Adrenal gland (tissue), 12 donors: ENCODE results near the gene PMEPA1. TPM values are rescaled to one million over a fixed set of nuclear protein-coding genes. Genes with fewer than 3 reads are reported as not detected.

ENCODE experiments used
- DNase-seq, 7 donors: peaks; one replicate each; pipeline ENCODE4 v3.0.0-alpha.2; 2019 to 2020
- H3K27ac ChIP-seq, 5 donors: fragments of 200-600 bp; sonication (generic) in 4 of 5; 1 replicate in 3 of 5; 2 replicates in 2 of 5; pipeline versions ENCODE4 v1.5.1 to v1.8.0; 2016 to 2020; ENCODE audit warnings: mild to moderate bottlenecking in 1 of 5
- H3K27me3 ChIP-seq: fragments of 200-600 bp; 2 replicates; pipeline ENCODE4 v1.8.0; 2021
- H3K36me3 ChIP-seq, 2 donors: fragments of 200-600 bp; replicated peaks in 1 of 2; 1 replicate in 1 of 2; 2 replicates in 1 of 2; pipeline versions ENCODE4 v1.5.1 to v1.8.0; 2018 to 2022
- H3K4me1 ChIP-seq, 2 donors: fragments of 200-600 bp; replicated peaks in 1 of 2; 1 replicate in 1 of 2; 2 replicates in 1 of 2; pipeline versions ENCODE4 v1.5.1 to v1.8.0; 2018 to 2021
- H3K4me3 ChIP-seq, 4 donors: fragments of 200-600 bp; sonication (generic) in 3 of 4; one replicate each; pipeline ENCODE4 v1.5.1; 2016 to 2018
- H3K9me3 ChIP-seq, 3 donors: fragments of 200-600 bp; sonication (generic) in 1 of 3; replicated peaks in 1 of 3; 1 replicate in 2 of 3; 2 replicates in 1 of 3; pipeline versions ENCODE4 v1.5.1 to v1.8.0; 2016 to 2021
- CTCF ChIP-seq, 6 experiments: fragments of 450-650 bp in 4 of 6; fragments of 200-600 bp in 2 of 6; sonication (generic) in 1 of 6; IDR thresholded peaks; 1 replicate in 5 of 6; 2 replicates in 1 of 6; pipeline versions ENCODE4 v1.5.1 to v1.8.0; 2016 to 2021; ENCODE audit warnings: antibody characterized with exemption in 6 of 6, mild to moderate bottlenecking in 2 of 6, moderate library complexity in 1 of 6
- POLR2A ChIP-seq, 2 donors: fragments of 450-650 bp; IDR thresholded peaks; one replicate each; pipeline ENCODE4 v1.6.1; 2017; ENCODE audit warnings: antibody characterized with exemption in 2 of 2, mild to moderate bottlenecking in 2 of 2, moderate library complexity in 1 of 2
- WGBS, 4 donors: extraction: QIAGEN DNeasy Blood & Tissue Kit in 2 of 4; methylation state at CpG; one replicate each; pipeline versions ENCODE4 v1.1.5 to v1.1.7; 2013 to 2017; 5-methylcytosine and 5-hydroxymethylcytosine counted together
- intact Hi-C, 2 donors: fragments of 100-400 bp; cut with DNase I; formaldehyde crosslinking; loops; one replicate each; pipeline versions ENCODE4 v1.14.1 to v1.15.0; 2022 to 2023
- polyA plus RNA-seq, 3 donors: library from polyadenylated mRNA; stranded (reverse); fragments of 200-250 nt in 2 of 3; fragments of 350-450 nt in 1 of 3; fragmentation: Illumina TruSeq in 1 of 3; extraction: RNeasy Lipid Tissue Mini Kit (QIAGEN cat#74804) in 1 of 3; gene quantifications; one replicate each; pipeline ENCODE4 v1.2.3, GENCODE V29; 2013 to 2014
- total RNA-seq, 9 donors: library from RNA; depleted of rRNA in 4 of 9; stranded (reverse); fragments of >200 nt in 4 of 9; fragments of 120-200 nt in 1 of 9; fragmentation: NEBNext Ultra II Directional in 1 of 9; extraction: Animal tissue kit (Norgen Biotek cat#: 25700) in 1 of 9; gene quantifications; one replicate each; pipeline versions ENCODE4 v1.1.0 to v1.2.4, GENCODE V29; 2013 to 2023
- donor health status: healthy with polysubstance abuse.
- donor health status: Bipolar disorder and iron deficiency.
- donor health status: DM: yes; HTN: yes; CAD: no.
- donor health status: DM: no; HTN: no; CAD: no.
- donor health status: DM: no; HTN: no; CAD: no.
- donor health status: DM: yes; HTN: yes; CAD: no.

PMEPA1 gene
- total and polyA plus RNA-seq, 12 donors: 1.2 to 36.0 (median 10.0) TPM

DNA sequence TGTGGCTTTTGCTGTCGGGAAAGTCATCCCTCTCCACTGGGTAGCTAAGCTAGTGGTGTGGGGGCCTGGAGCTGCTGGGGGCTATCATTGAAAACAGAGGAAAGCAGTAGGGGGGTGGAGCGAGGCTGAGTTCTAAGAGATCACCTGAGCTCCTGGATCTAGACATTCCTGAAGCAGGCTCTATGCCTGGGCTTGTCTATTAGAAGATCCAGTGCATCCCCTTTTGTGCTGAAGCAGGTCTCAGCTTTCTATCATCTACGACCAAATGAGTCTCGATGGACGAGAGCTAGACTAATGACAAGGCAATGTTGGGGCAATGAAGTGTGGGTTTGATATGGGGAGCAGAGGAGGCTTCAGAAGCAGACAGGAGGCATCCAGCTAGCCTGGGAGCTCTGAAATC is 108.1 kb downstream of the PMEPA1 start:
- intact Hi-C loops: no loop called here

GRCh38 chr20:57601211-57601570 is 108.6 kb downstream of the PMEPA1 start:
- intact Hi-C loops: no loop called here
- WGBS, 4 donors: 72 to 86% (median 79%) methylated on average over 2 of the region's 2 CpGs
- Histone ChIP-seq H3K4me1 (no peaks in the 10 kb centered on the region), H3K27me3 (no peaks in the 10 kb centered on the region), H3K27ac (no peak overlapping the region), H3K4me3 (no peak overlapping the region), H3K9me3 (no peaks in the 10 kb centered on the region), H3K36me3 (no peaks in the 10 kb centered on the region)
- no peak for DNase-seq
- TF ChIP-seq POLR2A (IDR thresholded peaks at IDR 0.05) (no peak), CTCF (IDR thresholded peaks at IDR 0.05) (no peak)

More for the DNA sequence above, 108.1 kb downstream of the PMEPA1 start:
- TF ChIP-seq POLR2A (IDR thresholded peaks at IDR 0.05) (no peak), CTCF (IDR thresholded peaks at IDR 0.05) (no peak)
- Histone ChIP-seq H3K27ac (no peak overlapping the region), H3K9me3 (no peaks in the 10 kb centered on the region), H3K27me3 (no peaks in the 10 kb centered on the region), H3K4me3 (no peak overlapping the region), H3K36me3 (no peaks in the 10 kb centered on the region), H3K4me1 (no peaks in the 10 kb centered on the region)
- no peak for DNase-seq
- 68 to 82% (median 78%) methylated on average over 5 of the region's 5 CpGs for WGBS, 4 donors

DNA sequence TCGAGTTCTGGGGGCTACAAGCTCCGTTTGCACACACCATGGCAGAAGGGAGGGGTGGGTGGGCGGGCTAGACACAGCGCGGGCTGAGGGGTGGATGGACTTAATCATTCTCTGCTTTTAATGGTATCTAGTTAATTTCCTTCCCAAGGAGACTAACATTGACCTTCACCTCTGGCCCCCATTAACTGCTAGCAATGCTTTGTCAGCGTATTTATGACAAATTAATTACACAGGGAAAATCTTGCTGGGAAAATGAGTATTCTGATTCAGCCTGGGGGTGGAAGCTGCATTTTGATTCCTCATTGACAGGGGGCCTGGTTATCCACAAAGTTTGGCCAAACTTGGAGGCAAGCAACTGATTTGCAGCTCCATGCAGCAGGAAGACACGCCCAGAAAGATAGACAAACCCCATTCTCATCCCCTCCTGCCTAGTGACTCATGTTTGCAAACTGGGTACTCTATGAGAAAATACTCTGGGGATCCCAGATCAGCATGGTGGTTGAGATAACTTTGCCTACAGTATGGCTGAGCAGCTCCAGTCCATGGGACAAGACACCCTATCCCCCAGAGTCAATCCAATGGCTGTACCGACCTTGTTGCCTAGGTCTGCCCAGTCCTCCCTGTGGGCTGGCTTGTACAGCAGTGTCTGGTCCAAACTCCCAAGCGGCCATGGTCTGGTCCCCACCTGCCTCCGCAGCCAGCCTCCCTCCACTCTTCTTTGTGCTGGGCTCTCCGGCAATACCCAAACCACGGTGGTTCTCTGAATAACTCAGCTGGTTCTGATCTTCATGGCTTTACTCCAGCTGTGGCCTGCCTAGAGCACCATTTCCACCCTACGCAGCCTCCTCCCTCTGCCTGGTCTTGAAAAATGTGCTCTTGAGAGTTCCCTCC is 109.2 kb downstream of the PMEPA1 start:
- Histone ChIP-seq H3K27ac (no peak overlapping the region), H3K9me3 (no peaks in the 10 kb centered on the region), H3K4me3 (no peak overlapping the region), H3K36me3 (no peaks in the 10 kb centered on the region), H3K4me1 (no peaks in the 10 kb centered on the region), H3K27me3 (no peaks in the 10 kb centered on the region)
- intact Hi-C loops: no loop called here
- whole genome bisulfite sequencing, 4 donors: 70 to 73% (median 71%) methylated on average over 12 to 13 of the region's 13 CpGs
- no peak for DNase-seq
- TF ChIP-seq POLR2A (IDR thresholded peaks at IDR 0.05) (no peak), CTCF (IDR thresholded peaks at IDR 0.05) (no peak)

GRCh38 chr20:57598491-57598890 is 111.3 kb downstream of the PMEPA1 start:
- Histone ChIP-seq H3K36me3 (no peaks in the 10 kb centered on the region), H3K9me3 (no peaks in the 10 kb centered on the region), H3K27me3 (no peaks in the 10 kb centered on the region), H3K27ac (no peak overlapping the region), H3K4me1 (no peaks in the 10 kb centered on the region), H3K4me3 (no peak overlapping the region)
- DNase-seq: no peak
- 71 to 80% (median 75%) methylated on average over 3 to 5 of the region's 5 CpGs for WGBS, 4 donors
- no peak for TF ChIP-seq CTCF (IDR thresholded peaks at IDR 0.05)
- intact Hi-C loops: loop anchor here (5.0 to 10.0 kb wide), 3 partner anchors 214 to 609 kb away; no protein-coding TSS in a partner anchor

Other genes with a start within 250 kb of the PMEPA1 start
- under 1 TPM in 2 of 9 donors, not detected in 7; 0.14 to 0.27 TPM for gene CTCFL, start 184.9 kb downstream of the PMEPA1 start, total RNA-seq
- under 1 TPM in 1 of 3 donors, not detected in 2; 0.08 TPM for gene CTCFL, start 184.9 kb downstream of the PMEPA1 start, polyA plus RNA-seq
- 1 to 10 TPM in 3 of 9 donors, under 1 TPM in 6; 0.06 to 4.7 (median 0.68) TPM for gene PCK1, start 148.9 kb downstream of the PMEPA1 start, total RNA-seq
- gene PCK1, start 148.9 kb downstream of the PMEPA1 start, polyA plus RNA-seq: 1 to 10 TPM in 1 of 3 donors, under 1 TPM in 2; 0.56 to 5.4 (median 0.62) TPM
- gene ZBP1, start 89.6 kb downstream of the PMEPA1 start, total RNA-seq: 1 to 10 TPM in 1 of 9 donors, under 1 TPM in 5, not detected in 3; 0.14 to 1.8 (median 0.59) TPM
- 1 to 10 TPM in 1 of 3 donors, under 1 TPM in 2; 0.67 to 2.9 (median 0.82) TPM for gene ZBP1, start 89.6 kb downstream of the PMEPA1 start, polyA plus RNA-seq